Measurements from ENCODE around the gene JAZF1.

Gene JAZF1

GRCh38 chr7:27866256-27866655, 314.3 kb downstream of the JAZF1 start:
- no peak overlapping the region for H3K27ac ChIP-seq (ENCODE audit: low read length, poor library complexity, severe bottlenecking)
- no peak overlapping the region for H2BK12ac ChIP-seq (ENCODE audit: low read length in 2 of 2)
- H2BK120ac ChIP-seq (ENCODE audit: low read depth, low read length) = no peak overlapping the region
- no peak overlapping the region for H3K18ac ChIP-seq (ENCODE audit: low read depth in 1 of 2, low read length in 2 of 2)
- H3K36me3 ChIP-seq (ENCODE audit: control insufficient read depth in 1 of 2, insufficient read depth in 2 of 2, low read depth in 1 of 2, low read length in 2 of 2) = peaks cover 0 to 9% of the 10 kb centered on the region in 2 experiments
- H3K27me3 ChIP-seq (ENCODE audit: control insufficient read depth in 1 of 2, insufficient read depth in 1 of 2, low read length in 2 of 2) = no peaks in the 10 kb centered on the region
- no peak overlapping the region for H2BK15ac ChIP-seq (ENCODE audit: low read depth, poor library complexity, severe bottlenecking)
- H3K4ac ChIP-seq (ENCODE audit: low read depth in 1 of 2, low read length in 2 of 2) = no peak overlapping the region
- H3K9ac ChIP-seq (ENCODE audit: low read length) = no peak overlapping the region
- no peak overlapping the region for H3K14ac ChIP-seq (ENCODE audit: low read length in 2 of 2)
- H2AK5ac ChIP-seq (ENCODE audit: low read length, severe bottlenecking) = no peak overlapping the region
- no peak overlapping the region for H2AFZ ChIP-seq (ENCODE audit: low read depth, low read length)
- no peak overlapping the region for H2BK5ac ChIP-seq (ENCODE audit: low read depth, low read length, poor library complexity, severe bottlenecking)
- no peak for DNase-seq
- no peak overlapping the region for H4K91ac ChIP-seq (ENCODE audit: low read length)
- H3K79me1 ChIP-seq (replicated peaks; ENCODE audit: low read length, poor library complexity, severe bottlenecking) = peaks cover 31% of the 10 kb centered on the region
- H3K4me2 ChIP-seq (ENCODE audit: low read length, poor library complexity, severe bottlenecking) = no peak overlapping the region
- H3K4me3 ChIP-seq (ENCODE audit: insufficient read depth in 1 of 2, low read depth in 1 of 2, low read length in 2 of 2) = no peak overlapping the region
- H3K23ac ChIP-seq (ENCODE audit: low read length in 2 of 2) = no peak overlapping the region
- H3K4me1 ChIP-seq (ENCODE audit: control insufficient read depth, insufficient read depth, low read depth, low read length) = peaks cover 23% of the 10 kb centered on the region
- no CpG with 5 or more reads among the region's 2 CpGs for WGBS
- H3K9me3 ChIP-seq (ENCODE audit: control insufficient read depth, low read length) = no peaks in the 10 kb centered on the region
- H4K8ac ChIP-seq (ENCODE audit: low read length) = no peak overlapping the region

GRCh38 chr7:27863880-27864279, 316.7 kb downstream of the JAZF1 start:
- H3K27me3 ChIP-seq (ENCODE audit: control insufficient read depth in 1 of 2, insufficient read depth in 1 of 2, low read length in 2 of 2) = no peaks in the 10 kb centered on the region
- no peak overlapping the region for H2BK12ac ChIP-seq (ENCODE audit: low read length in 2 of 2)
- no peak overlapping the region for H4K8ac ChIP-seq (ENCODE audit: low read length)
- no peak overlapping the region for H3K23ac ChIP-seq (ENCODE audit: low read length in 2 of 2)
- H2BK15ac ChIP-seq (ENCODE audit: low read depth, poor library complexity, severe bottlenecking) = no peak overlapping the region
- no peak overlapping the region for H2BK120ac ChIP-seq (ENCODE audit: low read depth, low read length)
- H3K9me3 ChIP-seq (ENCODE audit: control insufficient read depth, low read length) = no peaks in the 10 kb centered on the region
- H3K4ac ChIP-seq (ENCODE audit: low read depth in 1 of 2, low read length in 2 of 2) = no peak overlapping the region
- no peak overlapping the region for H3K27ac ChIP-seq (ENCODE audit: low read length, poor library complexity, severe bottlenecking)
- peaks cover 21% of the 10 kb centered on the region for H3K79me1 ChIP-seq (replicated peaks; ENCODE audit: low read length, poor library complexity, severe bottlenecking)
- no peak overlapping the region for H2BK5ac ChIP-seq (ENCODE audit: low read depth, low read length, poor library complexity, severe bottlenecking)
- H3K4me3 ChIP-seq (ENCODE audit: insufficient read depth in 1 of 2, low read depth in 1 of 2, low read length in 2 of 2) = no peak overlapping the region
- 92% methylated on average over 11 of the region's 11 CpGs for WGBS
- peaks cover 22% of the 10 kb centered on the region for H3K4me1 ChIP-seq (ENCODE audit: control insufficient read depth, insufficient read depth, low read depth, low read length)
- no peak for DNase-seq
- H3K4me2 ChIP-seq (ENCODE audit: low read length, poor library complexity, severe bottlenecking) = no peak overlapping the region
- H3K9ac ChIP-seq (ENCODE audit: low read length) = no peak overlapping the region
- H3K36me3 ChIP-seq (ENCODE audit: control insufficient read depth in 1 of 2, insufficient read depth in 2 of 2, low read depth in 1 of 2, low read length in 2 of 2) = peaks cover 0 to 9% of the 10 kb centered on the region in 2 experiments
- no peak overlapping the region for H2AFZ ChIP-seq (ENCODE audit: low read depth, low read length)
- H3K14ac ChIP-seq (ENCODE audit: low read length in 2 of 2) = no peak overlapping the region
- no peak overlapping the region for H3K18ac ChIP-seq (ENCODE audit: low read depth in 1 of 2, low read length in 2 of 2)
- H4K91ac ChIP-seq (ENCODE audit: low read length) = no peak overlapping the region
- H2AK5ac ChIP-seq (ENCODE audit: low read length, severe bottlenecking) = no peak overlapping the region

- no peak overlapping the region for H3K9ac ChIP-seq (ENCODE audit: low read length)
- no peak overlapping the region for H3K4me2 ChIP-seq (ENCODE audit: low read length, poor library complexity, severe bottlenecking)
- no peak for DNase-seq
These were observed 318.8 kb downstream of the JAZF1 start for GRCh38 chr7:27861747-27862146.

GRCh38 chr7:27860800-27861199, 319.8 kb downstream of the JAZF1 start:
- Histone ChIP-seq H2BK12ac (ENCODE audit: low read length in 2 of 2) (no peak overlapping the region), H3K4me3 (ENCODE audit: insufficient read depth in 1 of 2, low read depth in 1 of 2, low read length in 2 of 2) (no peak overlapping the region), H3K18ac (ENCODE audit: low read depth in 1 of 2, low read length in 2 of 2) (no peak overlapping the region), H3K4me1 (ENCODE audit: control insufficient read depth, insufficient read depth, low read depth, low read length) (peaks cover 11% of the 10 kb centered on the region), H2AK5ac (ENCODE audit: low read length, severe bottlenecking) (no peak overlapping the region), H4K8ac (ENCODE audit: low read length) (no peak overlapping the region), H4K91ac (ENCODE audit: low read length) (no peak overlapping the region), H3K23ac (ENCODE audit: low read length in 2 of 2) (no peak overlapping the region), H2BK120ac (ENCODE audit: low read depth, low read length) (no peak overlapping the region), H3K27ac (ENCODE audit: low read length, poor library complexity, severe bottlenecking) (no peak overlapping the region), H3K36me3 (ENCODE audit: control insufficient read depth in 1 of 2, insufficient read depth in 2 of 2, low read depth in 1 of 2, low read length in 2 of 2) (peaks cover 5 to 8% of the 10 kb centered on the region in 2 experiments), H3K4ac (ENCODE audit: low read depth in 1 of 2, low read length in 2 of 2) (no peak overlapping the region), H3K79me1 (replicated peaks; ENCODE audit: low read length, poor library complexity, severe bottlenecking) (peaks cover 15% of the 10 kb centered on the region), H2AFZ (ENCODE audit: low read depth, low read length) (no peak overlapping the region), H2BK15ac (ENCODE audit: low read depth, poor library complexity, severe bottlenecking) (no peak overlapping the region), H3K14ac (ENCODE audit: low read length in 2 of 2) (no peak overlapping the region), H3K9ac (ENCODE audit: low read length) (no peak overlapping the region), H2BK5ac (ENCODE audit: low read depth, low read length, poor library complexity, severe bottlenecking) (no peak overlapping the region), H3K9me3 (ENCODE audit: control insufficient read depth, low read length) (no peaks in the 10 kb centered on the region), H3K4me2 (ENCODE audit: low read length, poor library complexity, severe bottlenecking) (no peak overlapping the region), H3K27me3 (ENCODE audit: control insufficient read depth in 1 of 2, insufficient read depth in 1 of 2, low read length in 2 of 2) (no peaks in the 10 kb centered on the region)
- 94% methylated on average over 6 of the region's 6 CpGs for WGBS
- DNase-seq = no peak

More at GRCh38 chr7:27861747-27862146, 318.8 kb downstream of the JAZF1 start:
- H3K23ac ChIP-seq (ENCODE audit: low read length in 2 of 2) = no peak overlapping the region
- no peak overlapping the region for H3K18ac ChIP-seq (ENCODE audit: low read depth in 1 of 2, low read length in 2 of 2)
- H3K4me1 ChIP-seq (ENCODE audit: control insufficient read depth, insufficient read depth, low read depth, low read length) = peaks cover 12% of the 10 kb centered on the region
- H3K9me3 ChIP-seq (ENCODE audit: control insufficient read depth, low read length) = no peaks in the 10 kb centered on the region
- H2AK5ac ChIP-seq (ENCODE audit: low read length, severe bottlenecking) = no peak overlapping the region
- H3K79me1 ChIP-seq (replicated peaks; ENCODE audit: low read length, poor library complexity, severe bottlenecking) = peaks cover 17% of the 10 kb centered on the region
- no peak overlapping the region for H2BK15ac ChIP-seq (ENCODE audit: low read depth, poor library complexity, severe bottlenecking)
- no peak overlapping the region for H3K4me3 ChIP-seq (ENCODE audit: insufficient read depth in 1 of 2, low read depth in 1 of 2, low read length in 2 of 2)
- no peak overlapping the region for H2BK120ac ChIP-seq (ENCODE audit: low read depth, low read length)
- peaks cover 5 to 9% of the 10 kb centered on the region in 2 experiments for H3K36me3 ChIP-seq (ENCODE audit: control insufficient read depth in 1 of 2, insufficient read depth in 2 of 2, low read depth in 1 of 2, low read length in 2 of 2)
- H4K91ac ChIP-seq (ENCODE audit: low read length) = no peak overlapping the region
- no peak overlapping the region for H3K14ac ChIP-seq (ENCODE audit: low read length in 2 of 2)
- no peak overlapping the region for H3K4ac ChIP-seq (ENCODE audit: low read depth in 1 of 2, low read length in 2 of 2)
- no peaks in the 10 kb centered on the region for H3K27me3 ChIP-seq (ENCODE audit: control insufficient read depth in 1 of 2, insufficient read depth in 1 of 2, low read length in 2 of 2)
- H4K8ac ChIP-seq (ENCODE audit: low read length) = no peak overlapping the region
- 100% methylated on average over 1 of the region's 3 CpGs for WGBS
- H3K27ac ChIP-seq (ENCODE audit: low read length, poor library complexity, severe bottlenecking) = no peak overlapping the region
- H2BK5ac ChIP-seq (ENCODE audit: low read depth, low read length, poor library complexity, severe bottlenecking) = no peak overlapping the region
- no peak overlapping the region for H2BK12ac ChIP-seq (ENCODE audit: low read length in 2 of 2)
- H2AFZ ChIP-seq (ENCODE audit: low read depth, low read length) = no peak overlapping the region
